Dendritic cell treated with granulocyte-macrophage colony-stimulating factor and Interleukin-4, amounts not matched to agents 40 ng/mL and 50 ng/mL, for 4 days (primary cell): ENCODE data around the gene CUTA.
A peak's percentile ranks its signal among the peaks of the same experiment; 100 is the strongest.
"Not testable (repeated sequence)": the region's sequence is repeated elsewhere in the genome, so short reads cannot be mapped to it uniquely, and the experiment has no call there.

Experiments used
- H3K27ac Mint-ChIP-seq: one replicate; pipeline ENCODE4 v1.8.0; 2022; ENCODE audit warnings: mild to moderate bottlenecking, mixed read lengths
- H3K27me3 Mint-ChIP-seq: one replicate; pipeline ENCODE4 v1.8.0; 2022; ENCODE audit warnings: mild to moderate bottlenecking, mixed read lengths
- H3K36me3 Mint-ChIP-seq: one replicate; pipeline ENCODE4 v1.8.0; 2022; ENCODE audit warnings: low read depth, mixed read lengths
- H3K4me1 Mint-ChIP-seq: one replicate; pipeline ENCODE4 v1.8.0; 2022; ENCODE audit warnings: low read depth, mixed read lengths
- H3K4me3 Mint-ChIP-seq: one replicate; pipeline ENCODE4 v1.8.0; 2022; ENCODE audit warnings: mild to moderate bottlenecking, moderate library complexity, mixed read lengths
- H3K9me3 Mint-ChIP-seq: one replicate; pipeline ENCODE4 v1.8.0; 2022; ENCODE audit warnings: mixed read lengths
- intact Hi-C: fragments of 100-400 bp; cut with micrococcal nuclease; formaldehyde crosslinking; loops from one replicate; pipeline ENCODE4 v1.15.0; 2022

CUTA gene

GRCh38 chr6:33410711-33411631 lies 6.9 kb downstream of the CUTA start, which contains the start of gene PHF1:
Gene PHF1, plus strand, starts transcription at chr6:33411014. Its CDS starts 1,250 bp downstream, at chr6:33412264.
- Mint-ChIP-seq H3K4me1 (peaks cover 48% of the 10 kb centered on the region), H3K27me3 (no peaks in the 10 kb centered on the region), H3K4me3 (peak within 1 kb of the TSS; percentile 82), H3K9me3 (no peaks in the 10 kb centered on the region), H3K36me3 (peaks cover 43% of the 10 kb centered on the region), H3K27ac (peak within 1 kb of the TSS; percentile 94)
- intact Hi-C loops, result loop anchor here (1.0 to 5.0 kb wide), 2 partner anchors 20 to 41 kb away; partner anchors contain the start of genes KIFC1 and ZBTB9

GRCh38 chr6:33410050-33410710 lies 7.7 kb downstream of the CUTA start:
- H3K4me1 Mint-ChIP-seq, result peaks cover 40% of the 10 kb centered on the region
- intact Hi-C loops, result loop anchor here (1.0 to 5.0 kb wide), 2 partner anchors 19 to 42 kb away; partner anchors contain the start of genes KIFC1 and ZBTB9
- no peaks in the 10 kb centered on the region for H3K9me3 Mint-ChIP-seq
- peaks cover 35% of the 10 kb centered on the region for H3K36me3 Mint-ChIP-seq
- peak overlapping the region; percentile 94 for H3K27ac Mint-ChIP-seq
- H3K4me3 Mint-ChIP-seq, result peak overlapping the region; percentile 82
- H3K27me3 Mint-ChIP-seq, result no peaks in the 10 kb centered on the region

GRCh38 chr6:33407132-33407718 lies 10.7 kb downstream of the CUTA start:
- H3K27me3 Mint-ChIP-seq, result no peaks in the 10 kb centered on the region
- no peak overlapping the region for H3K27ac Mint-ChIP-seq
- H3K9me3 Mint-ChIP-seq, result no peaks in the 10 kb centered on the region
- H3K4me1 Mint-ChIP-seq, result peaks cover 37% of the 10 kb centered on the region
- no peak overlapping the region for H3K4me3 Mint-ChIP-seq
- peaks cover 14% of the 10 kb centered on the region for H3K36me3 Mint-ChIP-seq
- intact Hi-C loops, result loop anchor here (2.0 kb wide), 1 partner anchor 14 kb away; no protein-coding TSS in a partner anchor

GRCh38 chr6:33406126-33406525 lies 11.8 kb downstream of the CUTA start:
- H3K27ac Mint-ChIP-seq, result no peak overlapping the region

DNA sequence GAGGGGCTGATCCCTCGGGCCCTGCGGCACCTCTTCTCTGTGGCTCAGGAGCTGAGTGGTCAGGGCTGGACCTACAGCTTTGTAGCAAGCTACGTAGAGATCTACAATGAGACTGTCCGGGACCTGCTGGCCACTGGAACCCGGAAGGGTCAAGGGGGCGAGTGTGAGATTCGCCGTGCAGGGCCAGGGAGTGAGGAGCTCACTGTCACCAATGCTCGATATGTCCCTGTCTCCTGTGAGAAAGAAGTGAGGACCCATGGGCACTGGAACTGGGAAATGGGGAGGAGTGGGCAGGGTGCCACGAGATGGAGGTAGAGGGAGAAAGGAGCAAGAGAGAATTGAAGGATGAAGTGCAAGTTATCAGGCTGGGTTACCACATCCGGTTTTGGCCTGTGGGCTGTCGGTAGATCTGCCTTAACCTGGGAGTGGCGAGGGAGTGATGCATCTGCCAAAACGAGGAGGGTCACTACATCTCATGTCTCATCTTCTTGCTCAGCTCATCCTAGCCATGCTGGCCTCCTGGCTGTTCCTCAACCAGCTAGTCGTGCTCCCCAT lies 12.4 kb downstream of the CUTA start:
- no peaks in the 10 kb centered on the region for H3K27me3 Mint-ChIP-seq

More at GRCh38 chr6:33406126-33406525, 11.8 kb downstream of the CUTA start:
- no peak overlapping the region for H3K4me3 Mint-ChIP-seq
- H3K9me3 Mint-ChIP-seq, result no peaks in the 10 kb centered on the region
- peaks cover 27% of the 10 kb centered on the region for H3K4me1 Mint-ChIP-seq
- peaks cover 13% of the 10 kb centered on the region for H3K36me3 Mint-ChIP-seq
- intact Hi-C loops, result loop anchor here (2.0 kb wide), 1 partner anchor 13 kb away; no protein-coding TSS in a partner anchor
- H3K27me3 Mint-ChIP-seq, result no peaks in the 10 kb centered on the region

GRCh38 chr6:33404884-33405283 lies 13.0 kb downstream of the CUTA start:
- peaks cover 24% of the 10 kb centered on the region for H3K4me1 Mint-ChIP-seq
- intact Hi-C loops, result no loop called here
- no peaks in the 10 kb centered on the region for H3K27me3 Mint-ChIP-seq
- peak overlapping the region; percentile 2 for H3K27ac Mint-ChIP-seq
- H3K4me3 Mint-ChIP-seq, result no peak overlapping the region
- no peaks in the 10 kb centered on the region for H3K9me3 Mint-ChIP-seq
- peaks cover 10% of the 10 kb centered on the region for H3K36me3 Mint-ChIP-seq

More for the DNA sequence above, 12.4 kb downstream of the CUTA start:
- peaks cover 13% of the 10 kb centered on the region for H3K36me3 Mint-ChIP-seq
- intact Hi-C loops, result no loop called here
- no peaks in the 10 kb centered on the region for H3K9me3 Mint-ChIP-seq
- H3K27ac Mint-ChIP-seq, result peak overlapping the region; percentile 0
- no peak overlapping the region for H3K4me3 Mint-ChIP-seq
- peaks cover 27% of the 10 kb centered on the region for H3K4me1 Mint-ChIP-seq

DNA sequence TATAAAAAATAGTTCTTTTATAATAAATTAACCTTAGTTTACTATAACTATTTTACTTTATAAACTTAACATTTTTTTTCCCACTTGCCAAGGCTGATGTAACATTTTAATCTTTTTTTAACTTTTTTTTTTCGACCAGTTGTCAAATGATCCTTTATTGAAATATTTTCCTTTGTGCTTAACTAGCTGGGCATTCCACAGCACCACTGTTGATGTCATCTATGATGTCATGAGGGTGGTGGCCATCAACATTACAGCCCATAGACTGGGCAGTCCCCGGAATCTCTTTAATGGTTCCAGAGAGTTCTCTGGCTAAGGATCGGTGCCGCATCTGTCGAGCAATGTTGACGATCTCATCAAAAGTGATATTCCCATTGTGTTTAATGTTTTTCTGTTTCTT lies 18.0 kb downstream of the CUTA start:
- H3K27me3 Mint-ChIP-seq, intact Hi-C loops, H3K9me3 Mint-ChIP-seq, H3K36me3 Mint-ChIP-seq, H3K27ac Mint-ChIP-seq, H3K4me3 Mint-ChIP-seq: not testable (repeated sequence)
- H3K4me1 Mint-ChIP-seq, result peaks cover 20% of the 10 kb centered on the region

GRCh38 chr6:33398601-33399000 lies 19.3 kb downstream of the CUTA start:
- H3K36me3 Mint-ChIP-seq, H3K27ac Mint-ChIP-seq, H3K9me3 Mint-ChIP-seq, H3K4me3 Mint-ChIP-seq, H3K27me3 Mint-ChIP-seq, intact Hi-C loops: not testable (repeated sequence)
- peaks cover 19% of the 10 kb centered on the region for H3K4me1 Mint-ChIP-seq

DNA sequence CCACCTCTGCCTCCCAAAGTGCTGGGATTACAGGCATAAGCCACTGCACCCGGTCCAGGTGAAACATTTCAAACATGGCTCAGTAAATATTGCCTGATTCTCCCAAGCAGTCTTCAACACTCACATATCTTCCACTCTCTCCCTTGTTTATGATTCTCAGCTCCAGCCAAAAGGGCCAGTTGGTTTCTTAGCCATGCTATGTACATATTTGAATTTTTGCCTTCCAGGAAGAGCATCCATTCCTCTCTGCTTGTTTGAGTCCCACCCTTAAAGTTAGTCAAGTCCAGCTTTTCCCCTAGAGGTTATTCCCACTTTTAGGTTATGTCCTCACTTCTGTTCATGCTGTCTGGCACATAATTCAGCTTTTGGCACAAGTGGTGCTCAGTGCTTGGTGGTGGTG lies 20.4 kb downstream of the CUTA start:
- Mint-ChIP-seq H3K9me3 (no peaks in the 10 kb centered on the region), H3K36me3 (no peaks in the 10 kb centered on the region), H3K4me1 (peaks cover 23% of the 10 kb centered on the region), H3K27me3 (no peaks in the 10 kb centered on the region), H3K4me3 (no peak overlapping the region), H3K27ac (peak overlapping the region; percentile 43)
- intact Hi-C loops, result no loop called here

GRCh38 chr6:33392979-33393378 lies 24.9 kb downstream of the CUTA start:
- no peaks in the 10 kb centered on the region for H3K9me3 Mint-ChIP-seq
- intact Hi-C loops, result loop anchor here (2.0 kb wide), 1 partner anchor 14 kb away; no protein-coding TSS in a partner anchor
- H3K36me3 Mint-ChIP-seq, result no peaks in the 10 kb centered on the region
- no peaks in the 10 kb centered on the region for H3K27me3 Mint-ChIP-seq
- H3K4me1 Mint-ChIP-seq, result peaks cover 28% of the 10 kb centered on the region
- peak overlapping the region; percentile 85 for H3K27ac Mint-ChIP-seq
- no peak overlapping the region for H3K4me3 Mint-ChIP-seq

DNA sequence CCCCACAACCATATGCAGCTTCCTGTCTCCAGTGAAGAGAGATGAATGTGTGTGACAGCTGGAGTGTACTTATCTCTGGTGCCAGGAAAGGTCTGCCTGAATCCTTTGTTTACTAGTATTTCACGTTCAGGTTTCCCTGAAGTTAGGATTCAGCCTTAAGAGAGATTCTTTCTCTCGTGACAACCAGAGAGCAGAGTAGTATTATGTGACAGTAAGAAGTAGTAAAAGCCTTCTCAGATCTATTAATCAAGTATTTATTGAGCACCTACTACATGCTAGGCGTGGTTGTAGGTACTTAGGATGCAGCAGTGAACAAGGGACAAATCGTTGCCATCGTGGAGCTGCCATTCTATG lies 25.3 kb downstream of the CUTA start:
- Mint-ChIP-seq H3K36me3 (no peaks in the 10 kb centered on the region), H3K27ac (peak overlapping the region; percentile 85), H3K4me3 (peak overlapping the region; percentile 82), H3K9me3 (no peaks in the 10 kb centered on the region), H3K4me1 (peaks cover 28% of the 10 kb centered on the region), H3K27me3 (no peaks in the 10 kb centered on the region)
- intact Hi-C loops, result loop anchor here (2.0 kb wide), 1 partner anchor 14 kb away; no protein-coding TSS in a partner anchor

DNA sequence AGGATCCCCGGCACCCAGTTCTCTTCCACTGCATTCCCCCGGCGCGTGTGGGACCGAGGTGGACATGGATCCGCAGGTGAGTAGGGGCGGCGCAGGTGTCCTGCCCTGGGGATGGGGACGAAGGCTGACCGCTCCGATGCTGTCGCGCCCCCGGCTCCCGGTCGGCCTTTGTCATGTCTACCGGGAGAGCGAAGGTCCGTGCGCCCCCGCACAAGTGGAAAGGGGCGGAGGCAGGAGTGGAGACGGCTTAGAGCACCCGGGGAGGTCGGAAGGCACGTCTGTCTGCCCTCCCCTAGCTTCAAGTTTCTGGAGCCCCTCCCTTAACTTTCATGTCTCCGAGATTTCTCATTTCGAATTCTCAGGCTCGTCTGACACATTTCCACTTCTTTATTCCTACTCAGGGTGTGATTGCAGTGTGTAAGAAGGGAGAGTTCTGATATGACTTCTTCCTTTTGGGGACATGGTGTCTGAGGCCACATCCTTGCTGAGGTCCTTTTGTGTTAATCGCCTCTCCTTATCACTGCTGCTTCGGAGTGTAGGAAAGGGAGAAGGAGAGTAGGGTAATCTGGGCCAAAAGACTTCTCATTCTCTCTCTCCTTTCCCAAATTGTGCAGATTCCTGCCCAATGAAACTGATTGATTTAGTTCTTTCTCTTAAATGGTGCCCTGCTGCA lies 25.8 kb downstream of the CUTA start:
- Mint-ChIP-seq H3K27me3 (no peaks in the 10 kb centered on the region), H3K27ac (peak overlapping the region; percentile 85), H3K9me3 (no peaks in the 10 kb centered on the region), H3K4me3 (peak overlapping the region; percentile 82), H3K4me1 (peaks cover 28% of the 10 kb centered on the region), H3K36me3 (no peaks in the 10 kb centered on the region)
- intact Hi-C loops, result loop anchor here (1.0 to 2.0 kb wide), 4 partner anchors 15 to 62 kb away; partner anchors contain the start of gene ZBTB9
